ENCODE results near the gene NF2. TPM values are rescaled to one million over a fixed set of nuclear protein-coding genes. Genes with fewer than 3 reads are reported as not detected.
A peak's percentile ranks its signal among the peaks of the same experiment; 100 is the strongest.

NF2 gene
- total and polyA plus RNA-seq, 3 donors from 2014 or later: 23.4 to 45.2 (median 32.5) TPM

- intact Hi-C loops (cut with DNase I; ENCODE audit: low total_unique reads): no loop called here
- Histone ChIP-seq H3K27me3 (no peaks in the 10 kb centered on the region), H3K4me1 (peaks cover 9% of the 10 kb centered on the region), H3K27ac (peak overlapping the region in 1 of 2 donors; percentile 6), H3K9me3 (no peaks in the 10 kb centered on the region), H3K4me3 (no peak overlapping the region), H3K36me3 (ENCODE audit: low read depth, missing control alignments) (no peaks in the 10 kb centered on the region)
- peak; percentile 66 to 87 (median 87) for TF ChIP-seq CTCF (IDR thresholded peaks at IDR 0.05)
- TF ChIP-seq POLR2A (IDR thresholded peaks at IDR 0.05): no peak
- WGBS, 2 donors: 49 to 56% methylated on average over 12 of the region's 12 CpGs
- peak; percentile 74 for DNase-seq
Observed at GRCh38 chr22:29625090-29625825, 21.8 kb downstream of the NF2 start.

- 72 to 81% methylated on average over 3 of the region's 3 CpGs for whole genome bisulfite sequencing, 2 donors
- intact Hi-C loops (cut with DNase I; ENCODE audit: low total_unique reads): no loop called here
- Histone ChIP-seq H3K27ac (no peak overlapping the region), H3K4me1 (peaks cover 9% of the 10 kb centered on the region), H3K36me3 (ENCODE audit: low read depth, missing control alignments) (no peaks in the 10 kb centered on the region), H3K4me3 (no peak overlapping the region), H3K27me3 (no peaks in the 10 kb centered on the region), H3K9me3 (no peaks in the 10 kb centered on the region)
- TF ChIP-seq POLR2A (IDR thresholded peaks at IDR 0.05): no peak
- no peak for TF ChIP-seq CTCF (IDR thresholded peaks at IDR 0.05)
- DNase-seq: no peak
Observed at GRCh38 chr22:29626497-29627195, 23.2 kb downstream of the NF2 start.

GRCh38 chr22:29627196-29627535 is 23.7 kb downstream of the NF2 start:
- no peaks in the 10 kb centered on the region for H3K27me3 ChIP-seq
- TF ChIP-seq CTCF (IDR thresholded peaks at IDR 0.05) (no peak), POLR2A (IDR thresholded peaks at IDR 0.05) (no peak)
- no peak overlapping the region for H3K4me3 ChIP-seq
- H3K36me3 ChIP-seq (ENCODE audit: low read depth, missing control alignments): no peaks in the 10 kb centered on the region
- peaks cover 9% of the 10 kb centered on the region for H3K4me1 ChIP-seq
- H3K27ac ChIP-seq: no peak overlapping the region
- DNase-seq: no peak
- no peaks in the 10 kb centered on the region for H3K9me3 ChIP-seq
- WGBS, 2 donors: 91 to 96% methylated on average over 3 of the region's 3 CpGs
- intact Hi-C loops (cut with DNase I; ENCODE audit: low total_unique reads): no loop called here

- Histone ChIP-seq H3K27ac (no peak overlapping the region), H3K9me3 (no peaks in the 10 kb centered on the region), H3K4me3 (no peak overlapping the region), H3K4me1 (peaks cover 4% of the 10 kb centered on the region), H3K27me3 (no peaks in the 10 kb centered on the region), H3K36me3 (ENCODE audit: low read depth, missing control alignments) (no peaks in the 10 kb centered on the region)
- no peak for TF ChIP-seq CTCF (IDR thresholded peaks at IDR 0.05)
- no peak for TF ChIP-seq POLR2A (IDR thresholded peaks at IDR 0.05)
- 68 to 79% methylated on average over 10 of the region's 10 CpGs for WGBS, 2 donors
- no peak for DNase-seq
- intact Hi-C loops (cut with DNase I; ENCODE audit: low total_unique reads): no loop called here
Observed at GRCh38 chr22:29628996-29629902, 25.8 kb downstream of the NF2 start.

Data from testis (tissue), 3 donors.